NB4 (cell line): ENCODE results near the gene GAB2.

Experiments used
- MAX ChIP-seq: IDR thresholded peaks from 2 replicates; pipeline ENCODE4 v1.6.1; 2011; ENCODE audit warnings: low read depth, low read length
- MYC ChIP-seq: IDR thresholded peaks from 2 replicates; pipeline ENCODE4 v1.6.1; 2011; ENCODE audit warnings: low read depth, low read length
- POLR2A ChIP-seq: IDR thresholded peaks from 2 replicates; pipeline ENCODE4 v1.6.1; 2011; ENCODE audit warnings: mild to moderate bottlenecking; ENCODE audit not compliant: insufficient read length; ENCODE audit errors: extremely low read depth
- TF ChIP-seq, protein P1 (sequence below): IDR thresholded peaks from one replicate; pipeline ENCODE4 v1.5.1; 2012; ENCODE audit warnings: low read depth, low read length

- TF ChIP-seq, protein P1, sequence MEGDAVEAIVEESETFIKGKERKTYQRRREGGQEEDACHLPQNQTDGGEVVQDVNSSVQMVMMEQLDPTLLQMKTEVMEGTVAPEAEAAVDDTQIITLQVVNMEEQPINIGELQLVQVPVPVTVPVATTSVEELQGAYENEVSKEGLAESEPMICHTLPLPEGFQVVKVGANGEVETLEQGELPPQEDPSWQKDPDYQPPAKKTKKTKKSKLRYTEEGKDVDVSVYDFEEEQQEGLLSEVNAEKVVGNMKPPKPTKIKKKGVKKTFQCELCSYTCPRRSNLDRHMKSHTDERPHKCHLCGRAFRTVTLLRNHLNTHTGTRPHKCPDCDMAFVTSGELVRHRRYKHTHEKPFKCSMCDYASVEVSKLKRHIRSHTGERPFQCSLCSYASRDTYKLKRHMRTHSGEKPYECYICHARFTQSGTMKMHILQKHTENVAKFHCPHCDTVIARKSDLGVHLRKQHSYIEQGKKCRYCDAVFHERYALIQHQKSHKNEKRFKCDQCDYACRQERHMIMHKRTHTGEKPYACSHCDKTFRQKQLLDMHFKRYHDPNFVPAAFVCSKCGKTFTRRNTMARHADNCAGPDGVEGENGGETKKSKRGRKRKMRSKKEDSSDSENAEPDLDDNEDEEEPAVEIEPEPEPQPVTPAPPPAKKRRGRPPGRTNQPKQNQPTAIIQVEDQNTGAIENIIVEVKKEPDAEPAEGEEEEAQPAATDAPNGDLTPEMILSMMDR: no peak
- no peak for TF ChIP-seq POLR2A
- no peak for TF ChIP-seq MAX
- TF ChIP-seq MYC: no peak
Measured at GRCh38 chr11:78257654-78258053, 160.0 kb downstream of the GAB2 start.
